Stimulated activated CD8-positive, alpha-beta memory T cell treated with anti-CD3 and anti-CD28 coated beads, Interleukin-12 subunit alpha, Interleukin-12 subunit beta, amount 100 ng/mL, for 24 hours (primary cell): ENCODE data around the gene WDR45B.
"Not testable (repeated sequence)": the region's sequence is repeated elsewhere in the genome, so short reads cannot be mapped to it uniquely, and the experiment has no call there.

Experiments
- DNase-seq: peaks from one replicate; pipeline ENCODE4 v3.0.0-alpha.2; 2020; ENCODE audit errors: extremely low read depth

WDR45B gene

GRCh38 chr17:82585935-82586575 is 62.2 kb downstream of the WDR45B start:
- not testable (repeated sequence) for DNase-seq

GRCh38 chr17:82583720-82584234 is 64.5 kb downstream of the WDR45B start:
- no peak for DNase-seq

DNA sequence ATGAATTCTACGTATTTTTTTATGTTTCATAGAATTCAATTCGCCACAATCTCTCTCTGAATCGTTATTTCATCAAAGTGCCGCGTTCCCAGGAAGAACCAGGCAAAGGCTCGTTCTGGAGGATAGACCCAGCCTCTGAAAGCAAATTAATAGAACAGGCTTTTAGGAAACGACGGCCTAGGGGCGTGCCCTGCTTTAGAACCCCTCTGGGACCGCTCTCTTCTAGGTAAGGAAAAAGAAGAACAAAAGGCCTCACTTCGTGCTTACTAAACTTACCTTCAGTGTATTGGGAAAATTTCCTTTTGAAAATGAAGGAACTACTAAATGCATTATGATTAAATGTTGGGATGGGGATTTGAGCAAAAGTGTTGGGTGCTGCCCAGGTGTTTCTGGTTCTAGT is 65.5 kb downstream of the WDR45B start:
- no peak for DNase-seq

DNA sequence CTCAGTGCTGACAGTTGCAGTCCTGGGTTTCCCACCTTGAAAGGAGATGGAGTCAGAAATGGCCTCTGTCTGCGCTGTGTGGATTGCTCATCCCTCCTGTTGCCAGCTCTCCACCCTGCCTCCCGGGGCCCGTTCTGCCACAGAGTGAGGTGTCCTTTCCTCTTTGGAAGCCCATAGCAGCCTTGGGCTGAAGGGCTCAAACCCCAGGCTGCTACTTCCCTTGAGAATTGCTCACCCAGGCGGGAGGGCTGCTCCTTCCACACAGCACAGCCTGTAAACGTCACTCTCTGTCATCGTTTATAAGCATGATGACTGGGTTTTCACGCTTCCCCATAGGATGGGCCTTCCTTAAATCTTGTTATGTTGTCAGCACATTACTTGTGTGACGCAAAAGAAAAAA is 66.0 kb downstream of the WDR45B start:
- DNase-seq, result no peak

GRCh38 chr17:82579969-82580368 is 68.3 kb downstream of the WDR45B start:
- DNase-seq, result not testable (repeated sequence)

GRCh38 chr17:82577300-82577699 is 70.9 kb downstream of the WDR45B start:
- DNase-seq, result no peak

DNA sequence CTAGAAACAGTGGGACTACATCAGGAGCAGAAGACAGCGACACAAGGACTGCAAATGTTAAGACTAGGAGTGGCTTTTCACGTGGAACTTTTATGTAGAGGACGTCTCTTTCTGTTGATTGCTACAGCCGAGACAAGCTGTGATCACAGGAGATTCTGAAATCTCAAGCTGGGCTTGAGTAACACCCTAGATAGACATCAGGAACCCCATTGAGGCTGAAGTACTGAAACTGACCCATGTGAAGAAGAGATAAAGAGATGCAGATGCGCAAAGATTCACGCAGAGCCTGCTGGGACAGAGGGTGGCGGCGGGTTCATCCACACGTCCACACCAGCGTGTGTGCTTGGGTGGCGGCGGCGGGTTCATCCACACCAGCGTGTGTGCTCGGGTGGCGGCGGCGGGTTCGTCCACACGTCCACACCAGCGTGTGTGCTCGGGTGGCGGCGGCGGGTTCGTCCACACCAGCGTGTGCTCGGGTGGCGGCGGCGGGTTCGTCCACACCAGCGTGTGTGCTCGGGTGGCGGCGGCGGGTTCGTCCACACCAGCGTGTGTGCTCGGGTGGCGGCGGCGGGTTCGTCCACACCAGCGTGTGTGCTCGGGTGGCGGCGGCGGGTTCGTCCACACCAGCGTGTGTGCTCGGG is 72.5 kb downstream of the WDR45B start:
- DNase-seq, result not testable (repeated sequence)

DNA sequence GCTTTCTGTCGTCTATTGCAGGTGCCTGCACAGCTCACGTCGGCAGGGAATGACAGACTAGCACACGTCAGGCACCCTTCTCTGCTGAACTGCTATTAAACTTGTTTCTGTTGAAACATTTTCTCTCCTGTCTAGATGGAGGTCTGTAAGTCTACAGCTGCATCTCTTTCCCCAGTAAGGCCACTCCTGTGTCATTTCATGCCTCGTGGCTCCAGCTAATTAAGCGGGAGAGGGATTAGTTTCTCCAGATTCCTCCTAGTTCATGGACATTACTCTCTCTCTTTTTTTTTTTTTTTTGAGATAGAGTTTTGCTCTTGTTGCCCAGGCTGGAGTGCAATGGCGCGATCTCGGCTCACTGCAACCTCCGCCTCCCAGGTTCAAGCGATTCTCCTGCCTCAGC is 74.2 kb downstream of the WDR45B start:
- no peak for DNase-seq

GRCh38 chr17:82571855-82572254 is 76.4 kb downstream of the WDR45B start:
- DNase-seq, result no peak

DNA sequence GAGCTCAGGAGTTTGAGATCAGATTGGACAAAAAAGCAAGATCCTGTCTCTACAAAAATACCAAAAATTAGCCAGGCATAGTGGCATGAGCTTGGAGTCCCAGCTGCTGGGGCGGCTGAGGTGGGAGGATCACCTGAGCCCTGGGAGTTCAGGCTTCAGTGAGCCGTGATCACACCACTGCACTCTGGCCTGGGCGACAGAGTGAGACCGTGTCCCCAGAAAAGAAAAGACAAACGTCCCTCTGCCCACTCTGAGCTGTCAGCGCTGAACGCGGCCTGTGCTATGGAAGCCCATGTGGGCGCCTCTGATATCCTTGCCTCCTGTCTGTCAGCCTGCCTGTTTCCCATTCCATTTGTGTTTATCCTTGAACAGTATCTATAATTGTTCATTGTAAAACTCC is 78.0 kb downstream of the WDR45B start:
- DNase-seq, result no peak

DNA sequence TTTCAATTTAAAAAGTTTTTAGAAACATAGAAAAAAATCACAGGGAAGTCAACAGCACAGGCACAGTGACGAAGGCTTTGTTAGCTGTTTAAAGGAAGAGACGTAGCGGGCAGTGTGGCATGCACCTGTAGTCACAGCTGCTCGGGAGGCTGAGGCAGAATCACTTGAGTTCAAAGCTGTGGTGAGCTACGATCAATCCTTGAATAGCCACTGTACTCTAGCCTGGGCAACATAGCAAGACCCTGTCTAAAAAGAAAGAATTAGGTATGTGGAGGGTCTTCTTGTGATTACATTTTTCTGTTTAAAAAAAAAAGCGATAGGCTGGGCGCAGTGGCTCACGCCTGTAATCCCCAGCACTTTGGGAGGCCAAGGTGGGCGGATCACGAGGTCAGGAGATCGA is 78.6 kb downstream of the WDR45B start:
- no peak for DNase-seq

DNA sequence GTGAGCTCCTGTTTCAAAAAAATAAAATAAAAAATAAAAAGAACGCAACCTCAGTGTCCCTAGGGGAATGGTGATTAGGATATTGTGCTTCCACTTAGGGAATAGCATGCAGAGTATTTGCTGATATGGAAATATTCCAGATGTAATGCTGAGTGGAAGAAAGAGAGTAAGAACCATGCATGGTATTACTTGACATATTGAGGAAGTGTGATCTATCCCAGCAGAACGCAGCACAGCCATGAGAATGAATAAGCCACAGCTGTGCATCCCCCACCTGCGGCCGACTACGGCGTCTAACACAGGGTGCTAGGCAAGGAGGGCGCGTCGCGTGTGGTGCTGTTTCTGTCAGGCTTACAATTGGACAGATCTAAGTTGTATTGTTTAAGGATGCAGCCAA is 79.2 kb downstream of the WDR45B start:
- DNase-seq, result no peak

DNA sequence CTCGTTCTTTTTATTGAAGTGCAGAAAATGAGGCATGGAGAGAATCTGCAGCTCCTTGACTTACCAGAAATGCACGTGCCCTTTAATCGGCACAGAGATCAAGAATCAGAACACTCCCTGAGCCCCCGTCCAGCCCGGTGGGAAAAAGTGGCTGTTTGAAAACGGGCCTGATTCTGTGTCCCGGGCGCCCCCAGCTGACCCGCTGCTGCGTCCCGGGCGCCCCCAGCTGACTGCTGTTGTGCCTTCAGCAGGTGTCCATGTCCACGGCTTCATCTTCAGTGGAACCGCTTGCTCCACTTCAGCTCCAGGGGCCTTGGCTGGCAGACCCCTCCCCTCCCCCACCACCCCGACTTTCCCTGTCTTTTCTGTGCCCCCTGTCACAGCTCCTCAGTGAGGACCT is 81.0 kb downstream of the WDR45B start:
- no peak for DNase-seq

- DNase-seq, result no peak
Measured at GRCh38 chr17:82566129-82566960, 81.9 kb downstream of the WDR45B start.

- DNase-seq, result no peak
Measured at GRCh38 chr17:82565551-82565950, 82.7 kb downstream of the WDR45B start.
